Thyroid gland (tissue), 4 donors: ENCODE measurements around the gene CYBC1. TPM values are rescaled to one million over a fixed set of nuclear protein-coding genes. Genes with fewer than 3 reads are reported as not detected.

Experiments used
- DNase-seq, 2 donors: peaks; one replicate each; pipeline ENCODE4 v3.0.0-alpha.2; 2019
- H3K27ac ChIP-seq, 3 donors: fragments of 200-600 bp; sonication (generic); 1 replicate in 2 of 3; 2 replicates in 1 of 3; pipeline ENCODE4 v1.5.1; 2016 to 2019; ENCODE audit warnings: mild to moderate bottlenecking in 1 of 3, moderate library complexity in 1 of 3
- H3K27me3 ChIP-seq: fragments of 200-600 bp; sonication (generic); one replicate; pipeline ENCODE4 v1.5.1; 2019
- H3K36me3 ChIP-seq, 2 donors: fragments of 200-600 bp; sonication (generic); one replicate each; pipeline ENCODE4 v1.5.1; 2016 to 2019
- H3K4me1 ChIP-seq, 2 donors: fragments of 200-600 bp; sonication (generic); one replicate each; pipeline ENCODE4 v1.5.1; 2017 to 2019
- H3K4me3 ChIP-seq, 3 donors: fragments of 200-600 bp; sonication (generic); replicated peaks in 1 of 3; 1 replicate in 2 of 3; 2 replicates in 1 of 3; pipeline ENCODE4 v1.5.1; 2016; ENCODE audit warnings: mild to moderate bottlenecking in 1 of 3
- H3K9me3 ChIP-seq: fragments of 200-600 bp; sonication (generic); one replicate; pipeline ENCODE4 v1.5.1; 2017
- CTCF ChIP-seq, 6 experiments: fragments of 200-600 bp in 3 of 6; fragments of 450-650 bp in 3 of 6; sonication (generic) in 3 of 6; IDR thresholded peaks; one replicate each; pipeline ENCODE4 v1.5.1; 2016 to 2019; ENCODE audit warnings: antibody characterized with exemption in 6 of 6, mild to moderate bottlenecking in 2 of 6, inconsistent platforms in 1 of 6, moderate library complexity in 1 of 6
- POLR2A ChIP-seq, 2 donors: fragments of 450-650 bp; IDR thresholded peaks; one replicate each; pipeline ENCODE4 v1.6.1; 2017; ENCODE audit warnings: antibody characterized with exemption in 2 of 2, mild to moderate bottlenecking in 2 of 2, moderate library complexity in 1 of 2
- WGBS, 2 donors: methylation state at CpG; one replicate each; pipeline ENCODE4 v1.1.5; 2017; 5-methylcytosine and 5-hydroxymethylcytosine counted together
- intact Hi-C: fragments of 100-400 bp; cut with DNase I; formaldehyde crosslinking; loops from one replicate; pipeline ENCODE4 v1.15.1; 2023
- total RNA-seq, 4 donors: library from RNA; depleted of rRNA; stranded (reverse); fragments of >200 nt; gene quantifications; one replicate each; pipeline ENCODE4 v1.2.3, GENCODE V29; 2016

CYBC1 gene
- total RNA-seq, 4 donors from 2014 or later: 51.2 to 66.6 (median 53.6) TPM

- WGBS, 2 donors: 93 to 96% methylated on average over 5 to 20 of the region's 40 CpGs
- no peak for DNase-seq
- Histone ChIP-seq H3K4me3 (no peak overlapping the region), H3K27ac (no peak overlapping the region), H3K4me1 (peaks cover 0 to 12% of the 10 kb centered on the region in 2 donors), H3K9me3 (no peaks in the 10 kb centered on the region), H3K36me3 (peaks cover 0 to 9% of the 10 kb centered on the region in 2 donors), H3K27me3 (no peaks in the 10 kb centered on the region)
- no peak for TF ChIP-seq POLR2A (IDR thresholded peaks at IDR 0.05)
- TF ChIP-seq CTCF (IDR thresholded peaks at IDR 0.05): no peak
- intact Hi-C loops: no loop called here
These were observed 6.9 kb downstream of the CYBC1 start for GRCh38 chr17:82443465-82444283.

DNA sequence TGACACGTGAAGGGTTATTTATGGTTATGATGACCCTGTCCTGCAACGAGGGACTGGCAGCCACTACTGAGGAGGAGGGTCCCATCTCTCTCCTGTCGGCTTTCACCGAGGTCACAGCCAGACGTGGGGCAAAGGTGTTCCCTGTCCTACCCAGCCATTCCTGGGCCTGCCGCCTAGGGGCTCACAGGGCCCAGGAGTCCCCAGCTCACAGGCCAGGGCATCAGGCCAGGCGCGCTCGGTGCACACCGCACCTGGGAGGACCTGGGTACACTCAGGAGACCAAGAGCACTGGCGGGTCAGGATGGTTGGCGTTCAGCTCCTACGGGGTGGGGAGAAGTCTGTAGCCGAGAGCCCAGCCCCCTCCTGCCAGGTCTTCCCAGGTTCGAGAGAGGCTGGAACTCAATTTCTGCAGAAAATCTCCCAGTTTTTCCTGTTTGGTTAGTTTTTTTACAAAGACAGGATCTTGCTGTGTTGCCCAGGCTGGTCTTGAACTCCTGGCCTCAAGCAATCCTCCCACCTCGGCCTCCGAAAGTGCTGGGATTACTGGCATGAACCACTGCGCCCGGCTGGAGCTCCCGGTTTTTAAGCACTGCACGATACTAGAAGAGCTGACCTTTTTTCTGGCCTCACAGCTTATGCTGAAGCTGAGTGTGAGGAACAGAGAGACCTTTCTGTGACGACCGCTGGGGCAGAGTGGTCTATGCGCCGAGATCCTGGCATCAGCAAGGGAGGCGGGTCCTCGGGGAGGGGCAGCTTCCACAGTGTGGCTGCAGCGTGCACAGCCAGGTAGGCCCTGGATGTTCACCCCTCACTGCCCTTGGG lies 7.7 kb downstream of the CYBC1 start:
- Histone ChIP-seq H3K27ac (no peak overlapping the region), H3K36me3 (peaks cover 0 to 9% of the 10 kb centered on the region in 2 donors), H3K27me3 (no peaks in the 10 kb centered on the region), H3K4me1 (peaks cover 0 to 12% of the 10 kb centered on the region in 2 donors), H3K4me3 (no peak overlapping the region), H3K9me3 (no peaks in the 10 kb centered on the region)
- no peak for TF ChIP-seq POLR2A (IDR thresholded peaks at IDR 0.05)
- TF ChIP-seq CTCF (IDR thresholded peaks at IDR 0.05): no peak
- intact Hi-C loops: no loop called here
- WGBS, 2 donors: 91 to 93% methylated on average over 26 to 28 of the region's 28 CpGs
- DNase-seq: no peak

GRCh38 chr17:82441691-82442487 lies 8.7 kb downstream of the CYBC1 start:
- H3K36me3 ChIP-seq: peaks cover 0 to 9% of the 10 kb centered on the region in 2 donors
- no peak for DNase-seq
- intact Hi-C loops: no loop called here
- no peak overlapping the region for H3K27ac ChIP-seq
- H3K27me3 ChIP-seq: no peaks in the 10 kb centered on the region
- peaks cover 0 to 14% of the 10 kb centered on the region in 2 donors for H3K4me1 ChIP-seq
- H3K9me3 ChIP-seq: no peaks in the 10 kb centered on the region
- WGBS, 2 donors: 86% methylated on average over 11 to 20 of the region's 27 CpGs
- H3K4me3 ChIP-seq: no peak overlapping the region
- TF ChIP-seq CTCF (IDR thresholded peaks at IDR 0.05): no peak
- TF ChIP-seq POLR2A (IDR thresholded peaks at IDR 0.05): no peak

GRCh38 chr17:82440991-82441627 lies 9.4 kb downstream of the CYBC1 start:
- H3K27me3 ChIP-seq: no peaks in the 10 kb centered on the region
- WGBS, 2 donors: 73 to 75% methylated on average over 16 of the region's 17 CpGs
- intact Hi-C loops: no loop called here
- no peak for TF ChIP-seq POLR2A (IDR thresholded peaks at IDR 0.05)
- no peak for TF ChIP-seq CTCF (IDR thresholded peaks at IDR 0.05)
- peaks cover 0 to 21% of the 10 kb centered on the region in 2 donors for H3K4me1 ChIP-seq
- no peak overlapping the region for H3K4me3 ChIP-seq
- H3K36me3 ChIP-seq: peaks cover 0 to 9% of the 10 kb centered on the region in 2 donors
- H3K9me3 ChIP-seq: no peaks in the 10 kb centered on the region
- H3K27ac ChIP-seq: no peak overlapping the region
- DNase-seq: no peak
